ENCODE measurements around the gene ALK.

- TF ChIP-seq CTCF (IDR thresholded peaks at IDR 0.05) (no peak), POLR2A (IDR thresholded peaks at IDR 0.05) (no peak)
Observed at GRCh38 chr2:29448096-29448688, 473.2 kb downstream of the ALK start.
